NCI-H146 (cell line): Measurements from ENCODE around the gene TMEM178A.
"Not testable (repeated sequence)": the region's sequence is repeated elsewhere in the genome, so short reads cannot be mapped to it uniquely, and the experiment has no call there.

Experiments used
- DNase-seq: peaks from one replicate; lab custom pipeline; 2025; lab: John Stamatoyannopoulos, UW

The TMEM178A gene

GRCh38 chr2:39648580-39648979 lies 17.1 kb upstream of the TMEM178A start:
- no peak for DNase-seq

DNA sequence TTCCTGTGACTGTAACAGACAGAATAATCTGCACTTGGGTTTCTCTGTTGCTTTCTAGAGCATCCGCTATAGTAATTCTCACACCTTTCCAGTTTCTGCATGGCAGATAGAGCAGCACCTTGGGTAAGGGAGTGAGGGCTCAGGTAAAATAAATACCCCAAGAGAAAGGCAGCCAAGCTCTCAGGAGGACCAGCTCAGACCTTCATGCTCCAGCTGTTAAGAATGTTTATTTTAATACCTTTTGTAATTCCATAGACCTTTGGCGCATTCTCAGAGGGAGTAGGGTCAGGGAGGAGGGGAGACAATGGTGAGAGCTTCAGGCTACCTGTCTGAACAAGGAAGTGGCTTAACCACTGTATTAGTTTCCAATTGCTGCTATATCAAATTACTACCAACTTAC lies 16.2 kb upstream of the TMEM178A start:
- peak; percentile 38 for DNase-seq

DNA sequence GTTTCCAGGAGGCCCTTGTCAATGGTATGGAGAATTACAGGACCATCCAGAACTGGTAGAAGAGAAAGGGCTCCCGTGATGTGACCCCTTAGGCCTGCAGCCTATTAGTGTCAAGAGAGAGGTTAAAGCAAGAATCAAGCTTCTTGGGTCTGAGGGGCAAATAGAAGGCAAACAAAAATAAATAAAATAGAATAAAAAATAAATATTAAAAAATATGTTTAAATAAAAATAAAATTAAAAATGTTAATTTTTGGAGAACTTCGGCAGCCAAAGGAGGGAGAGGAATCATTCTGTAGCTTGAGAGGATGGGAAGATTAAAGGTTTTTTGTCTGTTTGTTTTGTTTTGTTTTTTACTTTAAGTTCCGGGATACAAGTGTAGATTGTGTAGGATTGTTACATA lies 15.2 kb upstream of the TMEM178A start:
- DNase-seq, result no peak

DNA sequence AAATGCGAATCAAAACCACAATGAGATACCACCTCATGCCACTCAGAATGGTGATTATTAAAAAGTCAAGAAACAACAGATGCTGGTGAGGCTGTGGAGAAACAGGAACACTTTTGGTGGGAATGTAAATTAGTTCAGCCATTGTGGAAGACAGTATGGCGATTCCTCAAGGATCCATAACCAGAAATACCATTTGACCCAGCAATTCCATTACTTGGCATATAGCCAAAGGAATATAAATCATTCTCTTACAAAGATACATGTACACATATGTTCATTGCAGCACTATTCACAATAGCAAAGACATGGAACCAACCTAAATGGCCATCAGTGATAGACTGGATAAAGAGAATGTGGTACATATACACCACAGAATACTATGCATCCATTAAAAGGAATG lies 9.5 kb upstream of the TMEM178A start:
- DNase-seq, result not testable (repeated sequence)

DNA sequence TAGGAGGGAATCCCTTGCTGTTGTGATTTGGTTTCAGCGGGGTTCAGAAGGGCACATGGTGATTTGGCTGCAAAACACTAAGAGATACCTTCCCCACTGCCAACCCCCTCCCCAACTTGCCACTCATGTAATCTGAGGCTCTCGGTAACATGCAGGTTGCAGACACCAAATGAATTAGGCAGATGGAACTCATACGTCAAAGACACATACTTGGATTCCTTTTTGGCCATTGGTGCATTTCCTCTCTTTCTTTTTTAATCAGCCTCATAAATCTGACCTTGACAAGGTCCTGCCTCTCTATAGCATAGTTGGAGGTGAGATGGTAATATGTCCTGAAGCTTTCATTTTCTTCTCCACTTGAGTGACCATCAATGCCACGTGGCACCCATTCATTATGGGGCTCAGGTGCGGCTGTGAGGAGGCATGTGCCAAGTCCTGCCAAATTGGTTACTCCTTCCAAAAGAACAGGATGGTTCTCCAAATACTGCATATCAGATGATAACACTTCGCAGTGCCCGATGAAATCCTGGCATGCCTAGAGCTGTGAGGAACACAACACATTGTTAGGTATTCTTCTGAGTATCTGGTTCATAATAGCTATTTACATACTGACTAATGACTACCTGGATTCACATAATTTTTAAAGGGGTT lies 8.3 kb upstream of the TMEM178A start:
- no peak for DNase-seq

- no peak for DNase-seq
These were observed 7.3 kb upstream of the TMEM178A start for GRCh38 chr2:39658371-39658770.

DNA sequence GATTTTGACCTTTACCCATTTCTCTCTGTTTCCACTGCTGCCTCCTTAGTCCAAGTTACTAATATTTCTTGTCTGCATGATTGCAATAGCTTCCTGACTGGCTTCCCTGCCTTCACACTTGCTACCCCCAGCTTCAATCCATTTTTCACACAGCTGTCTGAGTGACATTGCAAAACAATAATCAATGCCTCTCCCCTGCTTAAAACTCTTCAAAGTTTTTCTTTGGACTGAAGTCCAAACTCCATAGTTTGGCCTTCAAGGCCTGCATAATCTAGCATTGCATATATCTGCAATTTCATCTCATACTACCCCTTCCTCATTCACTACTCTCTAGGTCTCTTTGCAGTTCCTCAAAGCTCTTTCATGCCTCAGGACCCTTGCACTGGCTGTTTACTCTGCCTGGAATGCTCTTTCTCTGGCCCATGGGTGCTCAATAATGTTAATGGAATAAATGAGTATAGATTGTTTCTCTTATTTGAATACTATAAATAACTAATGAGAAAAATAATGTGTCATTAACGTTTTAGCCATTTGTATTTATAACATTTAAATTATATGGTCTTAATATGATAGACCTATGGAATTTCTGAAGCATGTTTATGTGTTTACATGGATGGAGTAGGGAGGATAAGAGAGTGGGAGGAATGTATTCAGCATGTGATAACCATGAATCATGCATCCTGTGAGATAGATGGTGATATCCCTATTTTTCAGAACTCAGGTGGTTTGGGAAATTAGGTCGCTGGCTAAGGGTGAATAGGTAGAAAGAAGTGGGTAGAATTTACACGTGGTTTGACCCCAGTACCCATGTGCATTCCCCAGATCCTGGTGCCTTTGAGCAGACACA lies 5.7 kb upstream of the TMEM178A start:
- DNase-seq, result no peak

GRCh38 chr2:39660612-39661236 lies 5.0 kb upstream of the TMEM178A start:
- DNase-seq, result no peak

GRCh38 chr2:39661826-39662225 lies 3.9 kb upstream of the TMEM178A start:
- DNase-seq, result peak; percentile 20

DNA sequence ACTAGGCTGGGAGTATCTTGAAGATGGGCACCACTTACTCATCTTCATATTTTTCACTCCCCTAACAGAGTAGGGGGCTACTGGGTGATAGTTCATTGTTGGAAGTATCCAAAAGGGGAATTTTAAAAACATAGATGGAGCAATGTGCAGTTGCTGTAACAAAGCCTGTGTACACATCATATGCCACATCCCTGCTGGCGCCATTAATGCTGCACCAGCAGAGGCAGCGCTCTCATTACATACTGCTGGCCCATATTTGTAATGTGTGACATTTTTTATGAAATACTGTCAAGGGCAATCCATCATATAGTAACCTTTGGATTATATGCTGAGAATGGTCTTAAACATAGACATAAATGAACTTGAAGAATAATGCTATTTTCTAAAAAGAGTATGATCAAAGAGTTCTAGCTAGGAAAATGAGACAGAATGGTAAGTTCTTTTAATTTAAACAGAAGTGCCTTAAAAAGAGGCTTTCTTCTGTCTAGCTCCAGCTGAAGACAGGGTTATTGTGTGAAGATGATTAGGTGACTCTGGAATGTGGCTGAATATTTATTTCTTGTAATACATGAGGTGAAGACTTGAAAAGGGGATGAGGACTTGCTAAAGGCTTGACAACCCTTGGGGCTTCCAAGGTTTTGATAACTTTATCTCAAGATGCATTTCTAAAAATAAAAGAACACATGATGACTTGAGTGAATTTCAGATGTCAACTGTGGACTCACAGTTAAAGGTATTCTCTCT lies 2.4 kb upstream of the TMEM178A start:
- peak; percentile 64 for DNase-seq

DNA sequence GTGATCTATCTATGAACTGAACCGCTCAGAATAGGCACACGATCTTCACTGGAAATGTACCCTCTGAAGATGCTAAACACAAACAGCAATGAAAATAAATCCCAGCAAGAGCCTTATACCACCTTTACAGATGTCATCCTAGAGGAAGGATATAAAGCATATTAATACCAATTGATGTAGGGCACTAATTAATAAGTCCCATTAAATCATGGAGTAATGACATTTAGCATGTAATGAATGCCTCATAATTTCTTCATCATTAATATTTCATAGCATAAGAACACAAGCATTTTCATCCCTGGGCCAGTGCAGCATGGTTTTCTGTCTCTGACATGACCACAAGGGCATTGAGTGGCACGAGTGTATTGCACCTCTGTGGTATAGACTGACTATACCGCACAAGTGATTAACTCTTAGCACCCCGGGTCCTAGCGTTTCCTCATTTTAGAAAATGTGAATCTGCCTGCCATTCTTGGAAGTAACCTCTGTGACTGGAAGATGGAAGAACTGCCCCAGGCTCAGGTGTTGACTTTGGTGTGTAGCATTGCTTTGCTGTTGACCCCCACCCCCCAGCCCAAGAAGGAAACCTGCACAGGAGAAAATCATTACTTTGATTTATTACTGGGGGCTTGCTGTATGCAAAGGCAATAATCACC lies 1.4 kb upstream of the TMEM178A start:
- DNase-seq, result peak; percentile 13

- DNase-seq, result no peak
These were observed 677 bp upstream of the TMEM178A start for GRCh38 chr2:39664888-39665591.

GRCh38 chr2:39666491-39667101 lies 879 bp downstream of the TMEM178A start:
- DNase-seq, result peak; percentile 49

DNA sequence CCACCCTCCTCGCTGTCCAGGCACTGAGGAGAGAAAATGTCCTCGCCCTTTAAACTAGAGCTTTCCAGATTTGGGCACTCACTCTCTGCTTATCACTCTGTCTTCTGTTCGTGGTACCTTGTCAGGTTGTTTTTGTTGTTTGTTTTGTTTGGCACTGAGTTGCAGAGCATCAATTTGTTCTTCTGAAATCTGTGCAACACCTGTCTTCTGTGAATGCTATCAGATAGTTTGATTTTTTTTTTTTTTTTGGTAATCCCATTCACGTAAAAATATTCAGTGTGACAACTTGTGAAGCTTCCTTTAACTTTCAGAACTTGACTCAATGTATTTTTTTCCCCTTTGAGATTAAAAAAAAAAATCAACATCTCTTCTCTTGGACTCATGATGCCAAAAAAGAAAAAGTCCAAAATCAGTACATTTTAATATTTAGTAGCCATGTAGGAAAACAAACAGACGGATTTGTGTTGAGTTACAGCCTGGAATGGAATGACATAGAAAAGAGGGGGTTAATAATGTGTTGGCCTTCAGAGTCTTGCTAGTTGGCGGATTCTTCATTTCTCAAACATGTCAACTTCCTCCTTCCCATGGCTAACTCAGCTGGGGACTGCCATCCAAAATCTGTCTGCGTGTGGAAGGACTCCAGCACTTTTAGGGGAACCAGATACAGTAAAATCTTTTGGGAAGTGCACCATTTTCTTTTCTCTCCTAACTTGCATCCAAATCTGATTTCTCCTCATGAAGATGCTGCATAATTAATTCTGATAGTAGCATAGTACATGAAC lies 1.6 kb downstream of the TMEM178A start:
- DNase-seq, result no peak

DNA sequence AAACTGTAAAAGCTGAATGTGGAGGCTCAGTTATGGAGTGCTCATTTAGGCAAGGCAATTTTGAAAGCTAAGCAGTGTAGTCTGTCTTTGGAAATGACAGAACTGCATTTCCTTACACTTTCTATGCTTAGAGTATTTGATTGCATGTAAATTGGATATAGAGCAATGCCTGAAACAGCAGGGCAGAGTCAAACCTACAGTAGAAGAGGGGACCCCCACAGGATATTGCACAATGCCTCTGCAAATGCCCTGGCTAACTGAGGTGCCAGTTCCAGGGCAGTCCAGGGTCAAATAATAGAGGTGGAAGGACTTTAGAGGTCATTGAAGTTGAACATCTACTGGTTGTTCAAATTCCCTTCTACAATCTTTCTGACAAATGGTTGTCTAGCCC lies 2.2 kb downstream of the TMEM178A start:
- DNase-seq, result no peak

DNA sequence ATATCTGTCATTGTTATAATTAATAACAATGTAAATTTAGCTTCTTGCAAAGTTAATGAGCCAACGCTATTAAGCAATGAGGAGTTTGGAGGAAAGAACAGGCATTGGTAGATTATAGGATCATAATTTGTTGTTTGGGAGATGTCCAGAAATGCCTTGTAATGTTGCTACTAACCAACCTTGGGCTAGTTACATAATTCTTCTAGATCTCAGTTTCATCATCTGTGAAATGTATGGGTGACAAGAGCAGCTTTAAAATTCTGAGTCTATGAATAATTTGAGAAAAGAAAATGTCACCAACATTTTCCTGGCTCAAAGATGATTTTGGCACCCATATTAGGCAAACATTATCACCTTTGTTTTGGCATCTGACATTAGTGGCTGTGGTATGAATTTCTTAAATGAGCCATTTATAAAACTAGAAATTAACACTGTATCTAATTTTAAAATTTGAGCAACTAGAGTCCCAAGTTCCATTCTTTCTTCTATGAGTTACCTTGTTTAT lies 2.9 kb downstream of the TMEM178A start:
- DNase-seq, result no peak

- DNase-seq, result no peak
These were observed 5.9 kb downstream of the TMEM178A start for GRCh38 chr2:39671604-39672003.

GRCh38 chr2:39673018-39673417 lies 7.3 kb downstream of the TMEM178A start:
- DNase-seq, result no peak

GRCh38 chr2:39676342-39676741 lies 10.6 kb downstream of the TMEM178A start:
- DNase-seq, result no peak

DNA sequence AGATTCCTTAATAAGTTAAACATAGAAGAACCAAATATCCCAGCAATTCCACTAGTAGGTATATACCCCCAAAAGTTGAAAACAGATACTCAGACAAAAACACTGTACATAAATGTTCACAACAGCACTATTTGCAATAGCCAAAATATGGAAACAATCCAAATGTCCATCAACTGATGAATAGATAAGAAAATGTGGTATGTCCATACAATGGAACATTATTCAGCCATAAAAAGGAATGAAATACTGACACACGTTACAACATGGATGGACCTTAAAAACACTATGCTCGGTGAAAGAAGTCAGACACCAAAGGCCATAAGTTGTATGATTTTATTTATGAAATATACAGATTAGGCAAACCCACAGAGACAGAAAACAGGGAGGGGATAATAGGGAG lies 12.5 kb downstream of the TMEM178A start:
- no peak for DNase-seq
